ENCODE results near the gene TRMT44. TPM values are rescaled to one million over a fixed set of nuclear protein-coding genes. Genes with fewer than 3 reads are reported as not detected.
A peak's percentile ranks its signal among the peaks of the same experiment; 100 is the strongest.
"Not testable (repeated sequence)": the region's sequence is repeated elsewhere in the genome, so short reads cannot be mapped to it uniquely, and the experiment has no call there.

Gene TRMT44
- total and polyA plus RNA-seq, 7 experiments from 2014 or later, result 13.8 to 33.7 (median 29.3) TPM

GRCh38 chr4:8419222-8420041 lies 21.1 kb upstream of the TRMT44 start:
- POLR2A ChIA-PET, result no interaction called here

GRCh38 chr4:8420151-8420550 lies 20.4 kb upstream of the TRMT44 start:
- H3K27ac ChIP-seq (ENCODE audit: low read depth, low read length); H3K9me3 Mint-ChIP-seq; ATAC-seq; H3K4me1 ChIP-seq (ENCODE audit: control insufficient read depth in 2 of 2, insufficient read depth in 2 of 2, low read length in 2 of 2); H3K27me3 Mint-ChIP-seq; H3K9me3 ChIP-seq (ENCODE audit: control insufficient read depth in 2 of 3, low read length in 3 of 3); DNase-seq; H3K4me3 ChIP-seq (ENCODE audit: low read length); H3K27me3 ChIP-seq (ENCODE audit: control insufficient read depth in 2 of 2, insufficient read depth in 2 of 2, low read length in 2 of 2); POLR2A ChIA-PET; H3K27ac Mint-ChIP-seq; H3K4me3 Mint-ChIP-seq; CTCF ChIA-PET: not testable (repeated sequence)
- intact Hi-C loops (cut with micrococcal nuclease), result loop anchor here in 1 of 2 donors (10.0 kb wide), 1 partner anchor 1275 kb away; no protein-coding TSS in a partner anchor
- peaks cover 8 to 30% (median 20%) of the 10 kb centered on the region in 7 donors for H3K4me1 Mint-ChIP-seq
- H3K36me3 ChIP-seq (ENCODE audit: control insufficient read depth in 2 of 3, insufficient read depth in 3 of 3, low read length in 3 of 3), result peaks cover 0 to 20% (median 0%) of the 10 kb centered on the region in 3 experiments
- H3K36me3 Mint-ChIP-seq, result peaks cover 0 to 32% (median 6%) of the 10 kb centered on the region in 5 donors

More at GRCh38 chr4:8419222-8420041, 21.1 kb upstream of the TRMT44 start:
- no peaks in the 10 kb centered on the region for H3K9me3 Mint-ChIP-seq
- peak; percentile 75 for ATAC-seq
- intact Hi-C loops (cut with micrococcal nuclease), result loop anchor here in 1 of 2 donors (10.0 kb wide), 1 partner anchor 1275 kb away; no protein-coding TSS in a partner anchor
- H3K27me3 ChIP-seq (ENCODE audit: control insufficient read depth in 2 of 2, insufficient read depth in 2 of 2, low read length in 2 of 2), result no peaks in the 10 kb centered on the region
- peaks cover 11 to 27% (median 15%) of the 10 kb centered on the region in 7 donors for H3K4me1 Mint-ChIP-seq
- peaks cover 2 to 27% (median 3%) of the 10 kb centered on the region in 3 experiments for H3K36me3 ChIP-seq (ENCODE audit: control insufficient read depth in 2 of 3, insufficient read depth in 3 of 3, low read length in 3 of 3)
- H3K4me1 ChIP-seq (ENCODE audit: control insufficient read depth in 2 of 2, insufficient read depth in 2 of 2, low read length in 2 of 2), result no peaks in the 10 kb centered on the region
- DNase-seq, result peak in 1 of 9 donors; percentile 53
- no peak overlapping the region for H3K27ac ChIP-seq (ENCODE audit: low read depth, low read length)
- H3K9me3 ChIP-seq (ENCODE audit: control insufficient read depth in 2 of 3, low read length in 3 of 3), result no peaks in the 10 kb centered on the region
- H3K27ac Mint-ChIP-seq, result peak overlapping the region in 1 of 9 donors; percentile 60
- no peak overlapping the region for H3K4me3 Mint-ChIP-seq
- H3K4me3 ChIP-seq (ENCODE audit: low read length), result no peak overlapping the region
- H3K27me3 Mint-ChIP-seq, result no peaks in the 10 kb centered on the region
- peaks cover under 1 to 38% (median 11%) of the 10 kb centered on the region in 5 donors for H3K36me3 Mint-ChIP-seq
- CTCF ChIA-PET, result no interaction called here

- DNase-seq, result no peak
- CTCF ChIA-PET, result no interaction called here
- ATAC-seq, result no peak
- peaks cover 0 to 21% (median 0%) of the 10 kb centered on the region in 5 donors for H3K36me3 Mint-ChIP-seq
- Histone ChIP-seq H3K27ac (ENCODE audit: low read depth, low read length) (no peak overlapping the region), H3K27me3 (ENCODE audit: control insufficient read depth in 2 of 2, insufficient read depth in 2 of 2, low read length in 2 of 2) (no peaks in the 10 kb centered on the region), H3K4me3 (ENCODE audit: low read length) (no peak overlapping the region), H3K36me3 (ENCODE audit: control insufficient read depth in 2 of 3, insufficient read depth in 3 of 3, low read length in 3 of 3) (peaks cover 0 to under 1% (median 0%) of the 10 kb centered on the region in 3 experiments), H3K4me1 (ENCODE audit: control insufficient read depth in 2 of 2, insufficient read depth in 2 of 2, low read length in 2 of 2) (peaks cover 4% of the 10 kb centered on the region in 2 donors), H3K9me3 (ENCODE audit: control insufficient read depth in 2 of 3, low read length in 3 of 3) (no peaks in the 10 kb centered on the region)
- POLR2A ChIA-PET, result no interaction called here
- peaks cover 16 to 47% (median 40%) of the 10 kb centered on the region in 7 donors for H3K4me1 Mint-ChIP-seq
- no peak overlapping the region for H3K27ac Mint-ChIP-seq
- H3K9me3 Mint-ChIP-seq, result no peaks in the 10 kb centered on the region
- intact Hi-C loops (cut with micrococcal nuclease), result loop anchor here in 1 of 2 donors (10.0 kb wide), 1 partner anchor 1272 kb away; no protein-coding TSS in a partner anchor
- no peaks in the 10 kb centered on the region for H3K27me3 Mint-ChIP-seq
- H3K4me3 Mint-ChIP-seq, result no peak overlapping the region
Observed at GRCh38 chr4:8422327-8422726, 18.2 kb upstream of the TRMT44 start.

GRCh38 chr4:8422786-8423185 lies 17.8 kb upstream of the TRMT44 start:
- Histone ChIP-seq H3K36me3 (ENCODE audit: control insufficient read depth in 2 of 3, insufficient read depth in 3 of 3, low read length in 3 of 3) (peaks cover 0 to under 1% (median 0%) of the 10 kb centered on the region in 3 experiments), H3K4me3 (ENCODE audit: low read length) (no peak overlapping the region), H3K4me1 (ENCODE audit: control insufficient read depth in 2 of 2, insufficient read depth in 2 of 2, low read length in 2 of 2) (peaks cover 8% of the 10 kb centered on the region in 2 donors), H3K27me3 (ENCODE audit: control insufficient read depth in 2 of 2, insufficient read depth in 2 of 2, low read length in 2 of 2) (no peaks in the 10 kb centered on the region), H3K9me3 (ENCODE audit: control insufficient read depth in 2 of 3, low read length in 3 of 3) (no peaks in the 10 kb centered on the region), H3K27ac (ENCODE audit: low read depth, low read length) (no peak overlapping the region)
- Mint-ChIP-seq H3K9me3 (no peaks in the 10 kb centered on the region), H3K4me3 (no peak overlapping the region), H3K27ac (peak overlapping the region in 1 of 9 donors; percentile 33), H3K4me1 (peaks cover 18 to 47% (median 43%) of the 10 kb centered on the region in 7 donors), H3K27me3 (no peaks in the 10 kb centered on the region), H3K36me3 (peaks cover 0 to 21% (median 0%) of the 10 kb centered on the region in 5 donors)
- ATAC-seq (no peak), DNase-seq (no peak)
- CTCF ChIA-PET, result no interaction called here
- POLR2A ChIA-PET, result no interaction called here
- intact Hi-C loops (cut with micrococcal nuclease), result loop anchor here in 1 of 2 donors (10.0 kb wide), 1 partner anchor 1272 kb away; no protein-coding TSS in a partner anchor

- H3K4me3 ChIP-seq (ENCODE audit: low read length), result peak overlapping the region; percentile 95
- H3K9me3 ChIP-seq (ENCODE audit: control insufficient read depth in 2 of 3, low read length in 3 of 3), result no peaks in the 10 kb centered on the region
- peak overlapping the region; percentile 66 to 98 (median 95) for H3K4me3 Mint-ChIP-seq
- H3K27me3 ChIP-seq (ENCODE audit: control insufficient read depth in 2 of 2, insufficient read depth in 2 of 2, low read length in 2 of 2), result no peaks in the 10 kb centered on the region
- ChIA-PET CTCF (interaction anchor here (1.9 kb wide), 1 partner anchor 251 kb away, joined by 3 read pairs; no protein-coding TSS in a partner anchor), POLR2A (interaction anchor here (3.3 kb wide), 1 partner anchor 13 kb away, joined by 28 read pairs; the partner anchor contains the start of genes ACOX3 and TRMT44)
- ATAC-seq, result no peak
- H3K4me1 ChIP-seq (ENCODE audit: control insufficient read depth in 2 of 2, insufficient read depth in 2 of 2, low read length in 2 of 2), result peaks cover 13 to 17% of the 10 kb centered on the region in 2 donors
- no peaks in the 10 kb centered on the region for H3K27me3 Mint-ChIP-seq
- H3K4me1 Mint-ChIP-seq, result peaks cover 14 to 49% (median 44%) of the 10 kb centered on the region in 7 donors
- H3K27ac Mint-ChIP-seq, result peak overlapping the region in 5 of 9 donors; percentile 32 to 90 (median 68)
- H3K9me3 Mint-ChIP-seq, result peaks cover 0 to 2% (median 0%) of the 10 kb centered on the region in 11 donors
- peak overlapping the region; percentile 84 for H3K27ac ChIP-seq (ENCODE audit: low read depth, low read length)
- H3K36me3 ChIP-seq (ENCODE audit: control insufficient read depth in 2 of 3, insufficient read depth in 3 of 3, low read length in 3 of 3), result peaks cover 0 to 6% (median 0%) of the 10 kb centered on the region in 3 experiments
- H3K36me3 Mint-ChIP-seq, result no peaks in the 10 kb centered on the region
- intact Hi-C loops (cut with micrococcal nuclease), result loop anchor here in 1 of 2 donors (10.0 kb wide), 1 partner anchor 1268 kb away; no protein-coding TSS in a partner anchor
- DNase-seq, result no peak
Observed at GRCh38 chr4:8427262-8427661, 13.3 kb upstream of the TRMT44 start.

GRCh38 chr4:8427761-8428287 lies 12.8 kb upstream of the TRMT44 start:
- Mint-ChIP-seq H3K27ac (peak overlapping the region; percentile 69 to 94 (median 92)), H3K4me3 (peak overlapping the region; percentile 85 to 98 (median 95)), H3K9me3 (peaks cover 0 to 2% (median 0%) of the 10 kb centered on the region in 11 donors), H3K4me1 (peaks cover 12 to 49% (median 43%) of the 10 kb centered on the region in 7 donors), H3K36me3 (no peaks in the 10 kb centered on the region), H3K27me3 (no peaks in the 10 kb centered on the region)
- Histone ChIP-seq H3K4me3 (ENCODE audit: low read length) (peak overlapping the region; percentile 95), H3K9me3 (ENCODE audit: control insufficient read depth in 2 of 3, low read length in 3 of 3) (no peaks in the 10 kb centered on the region), H3K27me3 (ENCODE audit: control insufficient read depth in 2 of 2, insufficient read depth in 2 of 2, low read length in 2 of 2) (no peaks in the 10 kb centered on the region), H3K4me1 (ENCODE audit: control insufficient read depth in 2 of 2, insufficient read depth in 2 of 2, low read length in 2 of 2) (peaks cover 13 to 17% of the 10 kb centered on the region in 2 donors), H3K27ac (ENCODE audit: low read depth, low read length) (peak overlapping the region; percentile 84), H3K36me3 (ENCODE audit: control insufficient read depth in 2 of 3, insufficient read depth in 3 of 3, low read length in 3 of 3) (peaks cover 0 to 6% (median 0%) of the 10 kb centered on the region in 3 experiments)
- DNase-seq (no peak), ATAC-seq (peak; percentile 54)
- ChIA-PET POLR2A (interaction anchor here (1.4 to 3.3 kb wide), 2 partner anchors 11 to 13 kb away, joined by 8 to 28 read pairs; partner anchors contain the start of genes ACOX3 and TRMT44), CTCF (interaction anchor here (1.9 kb wide), 1 partner anchor 251 kb away, joined by 3 read pairs; no protein-coding TSS in a partner anchor)
- intact Hi-C loops (cut with micrococcal nuclease), result loop anchor here (1.0 to 10.0 kb wide), 6 partner anchors 8 to 1267 kb away; partner anchors contain the start of genes ACOX3 (in 2 of the 2), TRMT44 (in 2 of the 2) and ABLIM2 (in 1 of the 2)
